GM21619 (cell line): ENCODE measurements around the gene LDB3.
"Not testable (repeated sequence)": the region's sequence is repeated elsewhere in the genome, so short reads cannot be mapped to it uniquely, and the experiment has no call there.

ENCODE experiments used
- ATAC-seq: cut with Tn5 transposase; IDR thresholded peaks from one replicate; pipeline ENCODE4 v1.9.1; 2021; ENCODE audit not compliant: unreplicated experiment

LDB3 gene

DNA sequence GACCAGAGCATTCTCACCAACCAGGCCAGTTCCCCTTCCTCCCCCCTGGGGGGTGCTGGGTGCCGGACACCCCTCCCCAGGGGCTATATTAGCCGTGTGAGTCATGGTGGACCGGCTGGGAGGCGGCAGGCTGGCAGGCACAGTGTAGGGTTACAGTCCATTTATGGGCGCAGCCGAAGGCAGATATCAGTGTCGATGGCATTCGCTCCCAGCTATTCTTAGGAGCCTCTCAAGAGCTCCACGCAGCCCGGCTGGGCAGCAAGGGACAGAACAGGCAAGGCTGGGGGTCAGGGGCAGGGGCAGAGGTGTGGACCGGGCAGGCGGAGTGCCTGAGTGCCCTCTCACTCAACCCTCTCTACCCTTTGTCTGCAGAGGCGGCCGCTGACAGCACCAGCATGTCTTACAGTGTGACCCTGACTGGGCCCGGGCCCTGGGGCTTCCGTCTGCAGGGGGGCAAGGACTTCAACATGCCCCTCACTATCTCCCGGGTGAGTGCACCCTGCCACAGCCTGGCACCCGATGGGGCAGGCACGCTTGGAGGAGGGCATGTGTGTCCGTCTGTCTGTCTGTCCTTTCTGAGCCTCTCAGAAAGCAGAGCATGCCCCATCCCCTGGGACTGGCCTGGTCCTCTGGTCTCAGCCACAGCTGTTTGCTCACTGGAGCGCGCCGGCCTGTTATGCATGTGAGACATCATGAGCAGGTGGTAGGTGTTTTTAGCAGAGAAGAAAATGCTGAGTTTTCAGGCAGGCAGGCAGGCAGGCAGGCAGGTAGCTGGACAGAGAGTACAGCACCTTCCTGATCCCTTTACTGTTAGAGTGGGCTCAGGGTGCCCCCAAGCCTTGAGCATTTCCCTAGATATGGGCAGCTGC, at the start of gene LDB3:
Gene LDB3, plus strand, starts transcription at position 215 of the 869 bp plus-strand sequence. Its CDS starts 181 bp downstream, at position 396.
- ATAC-seq, result peak; percentile 77

DNA sequence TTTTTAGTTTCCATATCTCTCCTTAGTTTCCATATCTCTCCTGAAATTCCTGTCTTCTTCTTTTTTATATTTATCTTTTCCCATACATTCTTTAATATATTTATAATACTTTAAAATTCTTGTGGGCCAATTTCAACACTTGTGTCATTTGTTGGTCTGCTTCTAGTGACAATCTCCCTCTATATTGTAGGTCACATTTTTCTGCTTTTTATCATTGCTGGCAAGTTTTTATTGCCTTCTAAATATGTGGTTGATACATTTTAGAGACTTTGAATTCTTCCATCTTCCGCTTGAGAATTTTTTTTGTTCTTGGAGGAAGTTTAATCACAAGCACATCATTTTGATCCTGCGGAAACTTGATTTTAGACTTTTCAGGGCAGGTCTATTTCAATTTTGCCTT, 40.0 kb upstream of the LDB3 start:
- ATAC-seq, result no peak

GRCh38 chr10:86630079-86630478, 38.2 kb upstream of the LDB3 start:
- ATAC-seq, result no peak

DNA sequence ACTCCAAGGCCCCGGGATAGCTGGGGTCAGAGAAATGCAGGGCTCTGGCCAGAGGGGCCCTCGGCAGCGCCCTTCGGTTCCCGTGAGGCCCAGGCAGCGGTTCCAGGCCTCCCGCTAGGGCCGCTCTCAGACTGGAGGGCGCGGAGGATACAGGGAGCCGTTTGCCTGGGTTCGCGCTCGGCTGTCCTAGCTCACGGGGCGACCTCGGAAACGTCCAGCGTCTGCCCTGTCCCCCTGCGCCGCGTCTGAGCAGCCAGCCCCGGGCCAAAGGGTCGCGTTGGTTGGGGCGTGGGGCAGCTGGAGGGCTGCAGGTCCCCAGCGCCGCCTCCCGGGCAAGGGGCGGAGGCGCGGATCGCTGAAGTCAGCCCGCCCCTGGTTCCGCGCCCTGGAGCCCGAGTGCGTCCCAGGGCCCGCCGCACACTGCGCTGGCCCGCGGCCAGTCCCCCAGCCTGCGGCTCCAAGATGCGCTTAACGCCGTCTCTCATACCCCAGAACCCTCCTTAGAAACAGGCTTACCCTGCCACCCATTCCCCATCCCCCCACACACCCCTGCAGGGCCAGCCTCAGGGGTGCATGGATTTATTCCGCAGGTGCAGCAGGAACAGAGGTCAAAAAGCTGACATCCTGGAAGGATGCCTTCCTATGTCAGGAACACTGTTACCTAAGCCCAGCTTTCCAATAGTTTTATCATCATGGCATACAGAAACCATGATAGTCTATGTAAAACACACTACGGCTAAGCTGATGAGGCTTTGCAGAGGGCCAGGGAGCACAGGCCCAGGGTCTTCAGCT, 36.1 kb upstream of the LDB3 start:
- ATAC-seq, result no peak

DNA sequence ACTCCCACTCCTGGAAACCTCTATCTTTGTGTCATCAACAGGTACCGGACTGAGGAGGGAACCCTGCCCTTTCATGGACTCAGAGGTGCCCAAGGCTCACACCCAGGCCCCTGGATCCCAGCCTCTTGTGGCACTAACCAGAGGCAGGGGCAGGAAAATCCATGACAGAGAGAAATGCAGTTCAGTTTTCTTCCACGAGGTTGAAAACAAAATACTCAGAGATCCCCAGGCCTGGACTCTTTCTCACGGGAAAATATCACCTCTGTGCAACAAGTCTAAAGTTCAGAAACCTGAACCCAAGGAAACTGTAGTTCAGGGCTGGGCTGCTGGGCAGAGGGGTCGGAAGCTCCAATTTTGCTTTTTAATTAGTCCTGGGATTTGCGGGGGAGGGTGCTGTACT, 35.4 kb upstream of the LDB3 start:
- no peak for ATAC-seq

DNA sequence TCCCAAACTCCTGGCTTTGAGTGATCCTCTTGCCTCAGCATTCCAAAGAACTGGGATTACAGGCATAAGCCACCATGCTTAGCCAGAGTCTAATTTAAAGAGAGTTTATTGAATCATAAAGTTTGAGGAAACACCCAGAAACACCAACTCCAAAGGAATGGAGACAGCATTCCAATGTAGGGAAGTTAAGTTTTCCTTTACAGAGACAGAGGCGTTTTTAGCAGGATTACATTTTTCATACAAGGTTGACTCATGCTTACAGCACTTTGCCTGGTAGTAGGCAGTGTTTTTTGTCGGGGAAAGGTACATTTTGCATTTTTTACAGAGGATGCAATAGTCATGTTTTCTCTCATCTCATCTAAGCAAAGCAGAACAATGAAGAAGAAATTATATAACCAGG, 32.9 kb upstream of the LDB3 start:
- no peak for ATAC-seq

DNA sequence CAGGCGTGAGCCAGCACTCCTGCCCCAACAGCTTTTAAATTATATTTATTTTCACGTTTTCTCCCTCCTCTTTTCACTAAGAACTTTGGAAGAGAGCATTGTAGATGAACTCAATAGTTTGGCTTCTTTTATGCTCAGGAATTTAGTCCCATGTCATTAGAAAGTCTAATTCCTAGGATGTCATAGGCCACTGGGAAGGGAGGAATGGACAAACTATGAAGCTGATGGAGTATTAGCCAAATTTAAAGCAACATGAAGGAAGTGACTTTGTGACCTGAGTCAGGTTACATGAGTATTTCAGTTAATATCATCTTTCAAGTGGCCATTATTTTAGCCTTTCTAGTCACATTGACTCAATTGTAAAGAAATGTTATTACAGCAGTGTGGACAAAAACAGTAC, 32.0 kb upstream of the LDB3 start:
- ATAC-seq, result no peak

- ATAC-seq, result no peak
Observed at GRCh38 chr10:86642021-86642420, 26.3 kb upstream of the LDB3 start.

GRCh38 chr10:86642499-86642898, 25.8 kb upstream of the LDB3 start:
- ATAC-seq, result no peak

GRCh38 chr10:86644152-86644793, 24.0 kb upstream of the LDB3 start:
- peak; percentile 47 for ATAC-seq

DNA sequence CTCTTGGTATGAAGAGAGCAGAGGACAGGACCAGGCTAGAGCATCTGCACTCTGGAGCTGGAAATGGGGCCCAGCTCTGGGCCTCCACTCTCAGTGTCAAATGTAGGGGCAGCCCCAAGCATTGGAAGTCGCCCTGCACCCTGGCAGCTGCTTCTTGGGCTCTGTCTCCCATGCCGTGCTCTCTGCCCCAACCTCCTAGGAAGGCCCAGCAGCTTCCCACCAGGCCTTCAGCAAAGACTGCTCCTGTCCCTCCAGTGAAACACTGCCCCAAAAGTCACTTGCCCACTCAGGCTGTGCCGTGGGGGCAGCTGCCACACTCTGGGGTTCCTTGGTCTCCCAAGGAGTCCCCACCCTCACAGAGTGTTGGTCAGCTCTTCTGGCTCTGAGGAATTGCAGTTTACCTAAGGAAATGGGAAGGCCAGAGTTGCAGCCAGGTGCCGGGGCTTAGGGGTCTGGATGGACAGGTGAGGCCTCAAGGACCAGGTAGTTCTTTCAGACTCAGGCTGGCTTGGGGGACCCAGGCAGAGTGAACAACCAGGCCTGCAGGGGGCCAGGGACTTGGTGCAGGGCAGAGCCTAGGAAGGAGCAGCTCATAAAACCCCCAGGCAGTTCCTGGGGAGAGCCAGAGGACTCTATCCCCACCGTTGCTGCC, 23.4 kb upstream of the LDB3 start:
- peak; percentile 14 for ATAC-seq

- ATAC-seq, result not testable (repeated sequence)
Observed at GRCh38 chr10:86645621-86646165, 22.6 kb upstream of the LDB3 start.

DNA sequence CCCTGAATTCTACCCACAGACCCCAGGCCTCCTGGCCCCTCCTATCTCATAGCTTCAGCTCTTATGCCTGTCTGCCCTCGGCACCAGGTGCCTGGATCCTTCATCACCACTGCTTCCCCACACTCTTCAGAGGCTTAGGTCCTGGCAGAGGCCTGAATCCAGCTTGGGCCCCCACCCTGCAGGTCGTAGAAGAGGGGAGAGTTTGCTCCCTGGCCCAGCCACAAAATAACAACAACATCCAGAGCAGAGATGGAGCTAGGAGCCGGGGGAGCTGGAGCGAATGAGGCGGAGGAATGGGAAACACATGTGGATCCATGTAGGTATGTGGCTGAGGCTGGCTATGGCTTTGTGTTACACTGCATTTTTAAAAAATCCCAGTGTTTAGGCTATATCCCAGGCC, 21.8 kb upstream of the LDB3 start:
- no peak for ATAC-seq

DNA sequence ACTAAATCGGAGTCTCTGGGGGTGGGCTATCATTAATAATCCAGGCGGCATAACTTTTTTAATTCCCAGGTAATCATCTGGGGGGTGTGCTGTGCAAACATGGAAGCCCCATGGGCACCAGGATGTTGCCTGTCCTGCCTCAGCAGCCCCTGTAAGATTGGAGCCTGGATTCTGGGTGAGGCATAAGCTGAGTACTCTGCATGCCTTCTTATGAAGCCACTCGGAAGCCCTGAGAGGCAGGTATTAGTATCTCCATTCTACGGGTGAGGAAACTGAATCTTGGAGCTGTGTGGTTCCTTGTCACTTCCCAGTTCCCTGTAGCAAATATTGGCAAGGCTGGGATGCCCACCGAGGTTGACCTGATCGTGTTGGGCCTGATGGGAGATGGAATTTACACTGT, 21.4 kb upstream of the LDB3 start:
- ATAC-seq, result no peak

- no peak for ATAC-seq
Observed at GRCh38 chr10:86647773-86648703, 20.3 kb upstream of the LDB3 start.

DNA sequence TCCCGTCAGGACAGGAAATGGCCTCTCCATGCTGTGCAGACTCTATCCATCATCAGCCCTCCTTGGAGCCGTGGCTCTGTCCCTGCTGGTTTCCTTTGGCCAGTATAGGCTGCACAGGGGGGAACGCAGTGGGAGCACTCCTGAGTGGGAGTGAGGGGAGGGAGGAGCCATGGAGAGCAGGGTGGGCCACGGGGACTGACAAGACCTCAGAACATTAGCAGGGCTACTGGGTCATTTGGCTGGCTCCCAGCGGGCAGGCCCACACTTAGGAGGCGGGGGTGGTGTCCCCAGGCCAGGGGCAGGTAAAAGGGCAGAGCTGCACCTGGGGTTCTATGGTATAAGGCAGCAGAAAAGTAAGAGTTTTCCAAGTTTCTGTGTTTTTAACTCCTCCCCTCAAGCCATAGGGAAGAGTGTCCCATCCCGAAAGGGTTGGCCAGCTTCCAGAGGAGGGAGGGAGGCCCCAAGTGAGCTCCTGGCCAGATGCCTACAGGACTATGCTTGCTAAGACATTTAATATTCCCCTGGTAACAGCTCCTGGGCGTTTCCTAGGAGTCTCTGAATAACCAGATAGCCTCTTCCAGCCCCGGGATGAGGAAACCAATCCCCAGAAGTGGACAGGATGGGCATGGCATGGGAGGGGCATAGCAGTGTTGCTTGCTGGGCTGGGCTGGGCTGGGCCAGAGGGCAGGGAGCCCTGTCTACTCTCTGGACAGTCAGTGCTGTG, 19.4 kb upstream of the LDB3 start:
- no peak for ATAC-seq

DNA sequence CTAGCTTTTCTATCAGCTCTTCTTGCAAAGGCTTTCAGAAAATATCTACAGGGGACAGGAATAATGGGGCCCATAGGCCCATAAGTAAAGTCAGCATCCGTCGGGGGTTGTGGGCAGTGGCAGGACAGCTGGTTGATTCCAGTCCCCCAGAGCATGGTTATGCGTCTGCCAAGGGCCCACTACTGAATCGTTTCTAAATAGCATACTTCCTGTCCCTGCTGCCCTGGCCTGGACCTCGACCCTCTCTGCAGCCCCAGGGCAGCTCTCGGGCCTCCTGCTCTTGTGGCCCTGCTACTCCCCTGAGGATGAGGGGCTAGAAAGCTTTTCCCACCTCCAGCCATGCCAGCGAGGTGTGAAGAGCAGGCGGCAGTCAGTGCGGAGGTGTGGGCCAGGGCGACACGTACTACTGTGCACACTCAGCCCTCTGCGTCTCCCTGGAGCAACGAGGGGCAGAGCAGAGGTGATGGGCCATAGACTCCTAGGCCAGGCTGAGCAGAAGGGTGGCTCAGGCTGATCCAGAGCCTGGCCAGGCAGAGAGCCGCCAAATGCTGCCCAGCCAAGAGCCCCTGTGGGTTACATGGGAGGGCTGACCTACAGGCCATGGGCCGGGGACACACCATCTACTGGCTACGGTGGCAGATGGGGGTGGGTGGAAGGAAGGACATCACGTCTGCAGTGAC, 18.7 kb upstream of the LDB3 start:
- ATAC-seq, result no peak

DNA sequence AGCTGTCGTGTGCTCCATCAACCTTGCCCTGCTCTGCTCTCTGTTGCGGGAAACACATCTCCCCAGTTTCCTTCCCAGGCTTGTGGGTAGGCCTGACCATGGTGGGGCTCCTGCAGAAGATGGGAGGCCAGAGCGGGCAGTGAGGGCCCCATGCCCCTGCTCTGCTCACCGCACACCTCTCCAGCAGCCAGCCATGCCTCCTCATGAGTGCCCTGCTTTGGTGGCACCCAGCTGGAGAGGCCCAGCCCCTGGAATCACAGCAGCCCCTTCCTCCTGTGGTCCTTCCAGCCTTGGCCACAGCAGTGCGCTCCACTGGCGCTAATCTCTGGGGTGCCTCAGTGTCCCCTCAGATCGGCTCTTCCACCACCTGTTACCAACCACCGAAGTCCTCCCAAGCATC, 18.2 kb upstream of the LDB3 start:
- no peak for ATAC-seq
